GM21423 (cell line): Measurements from ENCODE around the gene ABCG1.

Experiments
- ATAC-seq: cut with Tn5 transposase; IDR thresholded peaks from one replicate; pipeline ENCODE4 v1.9.1; 2021; ENCODE audit warnings: mild to moderate bottlenecking, moderate library complexity; ENCODE audit not compliant: unreplicated experiment

ABCG1 gene

GRCh38 chr21:42191696-42192595, 27.0 kb upstream of the ABCG1 start:
- ATAC-seq: no peak

DNA sequence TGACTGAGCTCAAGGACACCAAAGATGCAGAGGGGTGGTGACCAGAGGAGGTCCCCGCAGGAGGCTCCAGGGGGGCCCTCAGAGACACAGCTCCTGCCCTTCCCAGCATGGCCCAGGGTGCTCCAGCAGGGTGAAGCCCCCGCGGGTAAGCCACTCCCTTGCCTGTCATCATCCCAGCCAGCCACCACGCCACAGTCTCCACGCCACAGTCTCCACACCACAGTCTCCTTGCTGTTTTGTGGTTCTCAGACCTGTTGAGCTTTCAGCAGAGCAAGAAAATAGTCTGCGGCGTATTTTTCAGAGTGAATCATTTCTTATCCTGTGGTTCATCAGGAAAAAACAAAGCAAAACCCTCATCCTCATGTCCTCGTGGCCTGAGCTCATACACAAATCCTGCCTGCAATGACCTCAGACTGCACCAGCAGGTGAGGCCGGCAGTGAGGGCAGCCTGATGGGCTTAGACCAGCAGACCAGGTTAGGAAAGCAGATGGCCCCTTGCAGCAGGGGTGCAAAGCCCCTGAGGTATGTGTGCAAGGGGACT, 25.7 kb upstream of the ABCG1 start:
- ATAC-seq: no peak

GRCh38 chr21:42193721-42194120, 25.2 kb upstream of the ABCG1 start:
- no peak for ATAC-seq

DNA sequence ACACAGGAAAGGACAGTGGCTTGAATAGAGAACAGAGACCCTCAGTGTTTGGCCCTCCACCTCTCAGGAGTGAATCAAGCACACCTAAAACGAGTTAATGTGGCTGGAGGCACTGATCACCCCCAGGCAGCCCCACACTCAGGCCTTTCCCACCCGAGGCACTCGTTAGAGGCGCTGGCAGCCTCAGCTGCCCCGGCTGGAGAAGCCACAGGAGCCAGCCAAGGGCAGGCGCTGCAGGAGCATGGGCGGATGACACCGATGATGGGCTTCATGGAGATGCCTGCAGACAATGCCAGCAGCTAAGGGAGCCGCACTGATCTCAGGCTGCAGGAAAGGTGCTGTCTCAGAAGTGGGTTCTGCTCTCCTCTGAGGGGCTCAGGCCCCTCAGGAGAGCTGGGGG, 24.1 kb upstream of the ABCG1 start:
- ATAC-seq: no peak

DNA sequence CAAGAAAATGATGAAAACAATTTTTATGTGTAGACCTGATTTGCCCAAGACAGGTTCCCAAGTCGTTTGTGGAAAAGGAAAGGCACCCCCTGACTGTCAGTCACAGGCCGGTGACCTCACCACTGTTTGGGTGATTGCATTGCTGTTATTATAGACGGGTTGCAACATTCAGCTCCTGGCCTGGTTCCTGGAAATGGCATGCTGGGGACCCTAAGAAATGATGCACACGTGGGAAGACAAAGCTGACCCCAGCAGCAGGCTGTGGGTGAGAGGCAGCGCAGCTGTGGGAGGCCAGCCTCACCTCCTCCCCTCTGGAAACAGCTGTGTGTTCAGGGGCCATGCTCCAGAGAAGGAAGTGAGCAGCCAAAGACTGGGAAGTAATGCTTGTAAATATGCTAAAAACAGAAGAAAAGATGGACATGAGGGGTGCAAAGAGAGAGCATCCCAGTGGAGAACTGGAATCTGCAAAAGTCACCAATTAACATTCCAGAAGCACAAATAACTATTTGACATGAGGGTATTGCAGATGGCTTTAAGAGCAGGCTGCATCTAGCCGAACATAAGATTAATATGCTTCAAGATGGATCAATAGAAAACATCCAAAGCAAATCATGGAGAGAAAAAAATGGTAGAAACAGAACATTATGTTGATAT, 23.4 kb upstream of the ABCG1 start:
- no peak for ATAC-seq

- peak; percentile 51 for ATAC-seq
These were observed 19.7 kb upstream of the ABCG1 start for GRCh38 chr21:42198929-42199867.

DNA sequence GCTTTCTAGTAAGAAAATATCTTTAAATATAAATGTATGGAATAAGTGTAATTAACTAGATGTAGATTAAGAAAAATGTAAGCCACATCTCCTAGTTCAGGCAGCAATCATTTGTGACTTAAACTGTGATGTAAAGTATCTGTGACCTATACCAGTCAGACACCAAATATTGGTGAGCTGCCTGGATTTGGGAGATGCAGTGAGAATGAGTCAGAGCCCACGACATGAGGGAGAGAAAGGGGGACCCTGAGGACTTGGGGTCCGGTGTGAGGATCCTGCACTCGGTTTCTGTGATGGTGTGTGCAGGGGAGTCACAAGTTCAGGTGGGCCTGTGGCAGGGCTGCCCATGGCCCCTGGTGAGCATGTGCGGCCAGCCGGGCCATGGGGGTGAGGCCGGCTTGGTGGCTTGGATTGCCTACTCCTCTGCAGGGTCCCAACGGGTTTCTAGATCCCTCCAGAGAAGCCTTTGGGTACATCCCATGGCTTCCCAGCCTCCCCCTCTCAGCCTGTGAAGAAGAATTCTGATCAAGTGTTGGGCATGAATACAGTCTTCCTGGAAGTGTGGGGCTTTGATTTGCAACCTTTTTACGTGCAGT, 19.0 kb upstream of the ABCG1 start:
- no peak for ATAC-seq

DNA sequence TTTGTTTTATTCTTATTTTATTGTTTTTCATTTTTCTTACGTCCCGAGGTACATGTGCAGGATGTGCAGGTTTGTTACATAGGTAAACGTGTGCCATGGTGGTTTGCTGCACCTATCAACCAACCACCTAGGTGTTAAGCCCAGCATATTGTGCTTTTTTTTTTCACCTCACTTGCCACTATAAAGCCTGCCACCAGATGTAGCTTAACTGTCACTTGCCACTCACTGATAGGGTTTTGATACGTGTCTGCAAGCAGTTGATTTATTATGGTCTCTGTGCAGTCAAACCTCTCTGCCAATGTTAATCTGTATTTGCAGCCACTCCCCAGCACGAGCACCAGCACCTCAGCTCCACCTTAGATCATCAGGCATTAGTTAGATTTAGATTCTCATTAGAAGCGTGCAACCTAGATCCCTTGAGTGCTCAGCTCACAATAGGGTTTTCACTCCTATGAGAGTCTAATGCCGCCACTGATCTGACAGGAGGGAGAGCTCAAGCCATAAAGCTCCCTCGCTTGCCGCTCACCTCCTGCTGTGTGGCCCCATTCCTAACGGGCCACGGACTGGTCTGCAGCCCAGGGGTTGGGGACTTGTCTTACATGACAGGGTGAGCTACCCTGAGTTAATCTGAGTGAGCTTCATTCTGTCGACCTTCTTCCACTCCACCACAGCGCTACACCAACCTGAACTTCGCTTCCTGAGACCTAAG, 17.9 kb upstream of the ABCG1 start:
- ATAC-seq: no peak

DNA sequence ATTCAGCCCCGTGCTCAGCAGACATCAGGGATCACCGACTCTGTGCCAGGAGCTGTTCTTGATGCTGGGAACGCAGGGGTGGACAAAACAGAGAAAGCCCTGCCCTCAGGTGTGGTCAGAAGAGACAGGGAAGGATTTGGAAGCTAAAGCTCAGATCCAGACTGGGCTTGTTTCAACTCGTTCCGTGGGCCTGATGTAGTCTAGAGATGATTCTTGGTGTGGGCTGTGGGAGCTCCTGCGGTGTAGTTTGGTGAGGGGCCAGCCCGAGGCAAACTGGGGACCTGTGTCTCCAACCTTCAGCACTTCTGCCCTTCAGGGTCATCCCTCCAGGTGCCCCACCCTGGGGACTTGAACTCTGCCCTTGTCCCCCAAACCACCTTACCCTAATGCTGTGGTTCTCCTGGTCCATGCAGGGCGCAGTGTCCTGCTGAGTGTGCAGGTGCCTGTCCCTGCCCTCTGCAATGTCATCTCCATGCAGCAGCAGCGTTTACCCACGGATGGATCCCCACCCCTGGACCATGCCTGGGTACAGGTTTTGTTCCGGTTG, 17.3 kb upstream of the ABCG1 start:
- ATAC-seq: no peak

DNA sequence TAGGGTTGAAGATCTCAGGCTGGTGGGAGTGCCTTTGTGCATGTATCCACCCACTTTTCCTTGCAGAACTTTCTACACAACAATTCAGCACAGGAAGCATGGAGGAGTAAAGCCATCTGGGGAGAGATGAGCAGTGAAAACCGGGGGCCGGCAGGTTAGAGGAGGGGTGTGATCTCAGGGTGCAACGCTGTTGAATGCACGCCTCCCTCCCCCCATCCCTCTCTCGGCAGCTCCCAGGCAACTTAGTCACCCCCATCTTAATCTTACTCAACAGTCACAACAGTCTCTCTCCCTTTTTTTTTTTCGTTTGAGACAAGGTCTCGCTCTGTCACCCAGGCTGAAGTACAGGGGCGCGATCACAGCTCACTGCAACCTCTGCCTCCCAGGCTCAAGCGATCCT, 16.6 kb upstream of the ABCG1 start:
- ATAC-seq: no peak

DNA sequence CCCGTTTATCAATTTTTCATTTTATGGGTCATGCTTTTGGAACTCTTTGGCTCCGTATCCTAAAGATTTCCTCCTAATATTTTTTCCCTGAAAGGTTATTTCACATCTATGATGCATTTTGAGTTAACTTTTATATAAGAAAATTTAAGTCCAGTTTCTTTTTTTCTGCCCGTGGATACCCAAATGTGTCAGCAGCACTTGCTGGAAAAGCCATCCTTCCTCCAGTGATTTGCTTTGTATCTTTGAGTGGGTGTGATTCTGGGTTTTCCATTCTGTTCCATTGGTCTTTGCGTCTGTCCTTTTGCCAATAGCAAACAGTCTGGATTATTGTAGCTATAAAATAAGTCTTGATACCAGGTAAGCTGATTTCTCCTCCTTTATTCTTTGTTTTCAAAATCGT, 15.6 kb upstream of the ABCG1 start:
- ATAC-seq: no peak

GRCh38 chr21:42203936-42204335, 15.0 kb upstream of the ABCG1 start:
- ATAC-seq: no peak

DNA sequence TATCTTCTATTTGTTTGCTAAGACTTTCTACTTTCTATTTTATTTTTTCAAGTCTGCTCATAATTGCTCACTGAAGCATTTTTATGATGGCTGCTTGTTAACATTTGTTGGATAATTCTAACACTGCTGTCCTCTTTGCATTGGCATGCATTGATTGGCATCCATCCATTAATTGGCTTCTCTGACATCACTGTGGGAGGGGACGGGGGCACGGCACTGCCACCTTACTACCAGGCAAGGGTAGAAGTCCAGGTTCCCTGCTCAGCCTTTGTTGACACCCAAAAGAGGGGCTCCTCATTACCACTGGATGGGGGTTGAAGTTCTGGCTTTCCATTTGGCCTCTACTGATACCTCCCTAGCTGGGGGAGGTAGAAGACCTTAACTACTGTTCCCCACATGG, 11.5 kb upstream of the ABCG1 start:
- ATAC-seq: no peak

- ATAC-seq: no peak
These were observed 10.9 kb upstream of the ABCG1 start for GRCh38 chr21:42208036-42208435.

DNA sequence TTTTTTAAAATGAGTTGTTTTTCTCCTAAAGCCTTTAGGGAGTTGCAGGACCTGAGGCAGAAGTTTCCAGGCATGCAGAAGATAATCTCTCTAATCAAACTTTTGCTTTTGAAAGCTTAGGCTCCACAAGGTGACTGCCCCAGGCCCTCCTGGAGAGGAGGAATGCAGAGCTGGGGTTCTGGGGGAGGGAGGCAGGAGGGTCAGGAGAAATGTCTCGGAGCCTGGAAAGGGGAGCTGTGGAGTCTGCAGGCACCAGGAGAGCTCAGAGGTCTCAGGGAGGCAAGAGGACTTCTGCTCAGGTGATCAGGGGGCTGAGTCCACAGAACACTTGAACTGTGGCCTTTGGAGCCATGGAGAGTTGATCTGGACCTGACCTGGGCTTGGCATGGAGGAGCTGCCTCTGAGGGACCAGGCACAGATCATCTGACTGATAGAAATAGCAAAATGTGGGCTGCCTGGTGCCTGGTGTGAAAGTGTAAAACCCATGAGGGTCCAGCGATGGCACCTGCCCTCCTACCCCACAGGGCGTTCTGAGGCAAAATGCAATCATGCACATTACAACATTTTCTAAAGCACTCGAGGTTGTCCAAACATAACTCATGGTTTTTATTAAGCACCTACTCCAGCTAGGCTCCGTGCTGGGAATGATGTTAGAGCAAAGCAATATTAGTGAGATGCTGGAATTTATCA, 10.0 kb upstream of the ABCG1 start:
- no peak for ATAC-seq

GRCh38 chr21:42209801-42210479, 9.0 kb upstream of the ABCG1 start:
- no peak for ATAC-seq

DNA sequence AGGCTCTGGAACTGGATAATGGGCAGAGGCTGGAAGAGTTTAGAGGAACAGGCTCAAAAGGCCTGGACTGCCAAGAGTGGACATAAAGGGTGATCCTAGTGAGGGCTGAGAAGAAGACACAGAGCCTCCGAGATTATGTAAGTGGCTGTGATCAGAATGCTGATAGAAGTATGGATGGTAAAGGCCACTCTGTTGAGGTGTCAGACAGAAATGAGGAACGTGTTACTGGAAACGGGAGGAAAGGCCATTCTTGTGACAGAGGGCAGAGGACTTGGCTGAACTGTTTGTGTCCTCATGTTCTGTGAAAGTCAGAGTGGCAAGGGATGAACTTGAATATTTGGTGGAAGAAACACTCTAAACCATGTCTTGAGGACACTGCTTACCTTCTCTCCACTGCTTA, 6.7 kb upstream of the ABCG1 start:
- no peak for ATAC-seq

DNA sequence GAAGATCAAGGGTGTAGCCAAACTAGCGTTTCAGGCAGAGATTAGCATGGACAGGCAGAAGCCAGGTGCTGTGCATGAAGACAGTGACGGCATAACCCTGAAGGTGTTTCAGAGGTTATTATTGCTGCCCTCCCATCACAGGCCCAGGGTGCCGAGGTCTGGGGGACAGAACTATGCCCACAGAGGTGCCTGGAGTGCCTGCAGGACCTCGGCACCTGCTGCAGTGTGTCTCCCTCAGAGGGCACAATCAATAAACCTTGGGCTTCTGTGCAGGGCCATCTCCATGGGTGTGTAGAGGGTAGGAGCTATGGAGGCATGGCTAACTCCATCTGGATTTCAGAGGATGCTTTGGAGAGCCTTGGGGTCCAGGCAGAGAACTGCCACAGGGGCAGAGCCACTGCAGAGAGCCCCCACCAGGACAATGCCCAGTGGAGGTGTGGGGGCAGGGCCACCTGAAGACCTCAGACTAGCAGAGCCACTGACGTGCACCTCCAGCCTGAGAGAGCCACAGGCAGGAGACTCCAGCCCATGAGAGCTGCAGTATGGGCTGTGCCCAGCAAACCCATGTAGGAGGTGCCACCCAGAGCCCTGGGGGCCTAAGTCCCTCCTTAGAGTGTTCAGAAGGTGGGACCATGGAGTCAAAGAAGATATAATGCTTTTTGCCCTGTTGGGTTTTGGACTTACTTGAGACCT, 5.7 kb upstream of the ABCG1 start:
- ATAC-seq: no peak
